ENCODE measurements around the gene ZNF302.
"Not testable (repeated sequence)": the region's sequence is repeated elsewhere in the genome, so short reads cannot be mapped to it uniquely, and the experiment has no call there.

Gene ZNF302

GRCh38 chr19:34673590-34673989 is 3.9 kb upstream of the ZNF302 start:
- no peak for DNase-seq (ENCODE audit: low read depth)

- DNase-seq (ENCODE audit: low read depth), result no peak
Measured at GRCh38 chr19:34675250-34675649, 2.2 kb upstream of the ZNF302 start.

GRCh38 chr19:34675919-34676318 is 1.6 kb upstream of the ZNF302 start:
- no peak for DNase-seq (ENCODE audit: low read depth)

GRCh38 chr19:34676697-34677385 is 637 bp upstream of the ZNF302 start, which contains the start of gene SCGB2B2:
TSS of gene SCGB2B2 (minus strand) at chr19:34677159. CDS start at chr19:34594563, 82,596 bp downstream.
- no peak for DNase-seq (ENCODE audit: low read depth)

- no peak for DNase-seq (ENCODE audit: low read depth)
Measured at GRCh38 chr19:34678085-34678412, 571 bp downstream of the ZNF302 start.

- no peak for DNase-seq (ENCODE audit: low read depth)
Measured at GRCh38 chr19:34678421-34678820, 943 bp downstream of the ZNF302 start.

GRCh38 chr19:34681478-34681877 is 4.0 kb downstream of the ZNF302 start:
- no peak for DNase-seq (ENCODE audit: low read depth)

GRCh38 chr19:34685266-34685665 is 7.8 kb downstream of the ZNF302 start:
- DNase-seq (ENCODE audit: low read depth), result not testable (repeated sequence)

GRCh38 chr19:34686455-34686854 is 9.0 kb downstream of the ZNF302 start:
- no peak for DNase-seq (ENCODE audit: low read depth)

GRCh38 chr19:34687348-34687747 is 9.9 kb downstream of the ZNF302 start:
- no peak for DNase-seq (ENCODE audit: low read depth)

- no peak for DNase-seq (ENCODE audit: low read depth)
Measured at GRCh38 chr19:34688592-34688991, 11.1 kb downstream of the ZNF302 start.

GRCh38 chr19:34690372-34690771 is 12.9 kb downstream of the ZNF302 start:
- DNase-seq (ENCODE audit: low read depth), result no peak

GRCh38 chr19:34692549-34692948 is 15.1 kb downstream of the ZNF302 start:
- no peak for DNase-seq (ENCODE audit: low read depth)

GRCh38 chr19:34707661-34708060 is 30.2 kb downstream of the ZNF302 start:
- DNase-seq (ENCODE audit: low read depth), result no peak

- DNase-seq (ENCODE audit: low read depth), result no peak
Measured at GRCh38 chr19:34711890-34712289, 34.4 kb downstream of the ZNF302 start.

- DNase-seq (ENCODE audit: low read depth), result no peak
Measured at GRCh38 chr19:34712395-34713261, 35.1 kb downstream of the ZNF302 start.

- no peak for DNase-seq (ENCODE audit: low read depth)
Measured at GRCh38 chr19:34713262-34713637, 35.8 kb downstream of the ZNF302 start.

GRCh38 chr19:34715357-34715756 is 37.9 kb downstream of the ZNF302 start:
- no peak for DNase-seq (ENCODE audit: low read depth)

GRCh38 chr19:34722353-34722752 is 44.9 kb downstream of the ZNF302 start:
- DNase-seq (ENCODE audit: low read depth), result no peak

- DNase-seq (ENCODE audit: low read depth), result no peak
Measured at GRCh38 chr19:34725400-34725799, 47.9 kb downstream of the ZNF302 start.

GRCh38 chr19:34731019-34731829 is 53.7 kb downstream of the ZNF302 start:
- DNase-seq (ENCODE audit: low read depth), result no peak

GRCh38 chr19:34731964-34732363 is 54.5 kb downstream of the ZNF302 start:
- no peak for DNase-seq (ENCODE audit: low read depth)
